A549 treated with CORT108297 at 1 μM for 4 hours (cell line): Measurements from ENCODE around the gene RASA3. TPM values are rescaled to one million over a fixed set of nuclear protein-coding genes. Genes with fewer than 3 reads are reported as not detected.

ENCODE experiments used
- total RNA-seq: library from RNA; stranded (reverse); fragments of 200-300 nt; extraction: Qiagen RNA extraction; gene quantifications from 5 replicates; pipeline ENCODE4 v1.2.3, GENCODE V29; 2022

The RASA3 gene
- total RNA-seq: 10.1 to 14.3 TPM (median 12.8 TPM) in 5 replicates

GRCh38 chr13:114132419-114133121 is at the start of gene RASA3:
Gene RASA3 (minus strand): TSS chr13:114132623. CDS start chr13:114132489, 134 bp downstream.

GRCh38 chr13:114179087-114179658 is 46.8 kb upstream of the RASA3 start, which contains the start of gene CFAP97D2:
Gene CFAP97D2 (plus strand): TSS chr13:114179257. CDS start chr13:114179331, 74 bp downstream.

GRCh38 chr13:113973218-113974164 is 158.9 kb downstream of the RASA3 start, which contains the start of gene C13orf46:
Gene C13orf46 (minus strand): TSS chr13:113974076. CDS start chr13:113973997, 79 bp downstream.

Other genes starting within 250 kb of the RASA3 start
- gene C13orf46, start 158.5 kb downstream of the RASA3 start, total RNA-seq: 0.08 to 0.20 TPM (median 0.19 TPM) in 5 replicates
- gene CFAP97D2, start 46.6 kb upstream of the RASA3 start, total RNA-seq: 0.18 TPM in 1 of 5 replicates, not detected in the others
- 37.7 to 41.7 TPM (median 40.8 TPM) in 5 replicates for gene CDC16, start 102.3 kb upstream of the RASA3 start, total RNA-seq
- gene UPF3A, start 149.0 kb upstream of the RASA3 start, total RNA-seq: 29.4 to 34.1 TPM (median 30.7 TPM) in 5 replicates
- 18.4 to 23.0 TPM (median 22.3 TPM) in 5 replicates for gene CHAMP1, start 181.9 kb upstream of the RASA3 start, total RNA-seq